ENCODE measurements around the gene GFI1B.

GRCh38 chr9:132989014-132989310, 10.5 kb downstream of the GFI1B start:
- TF ChIP-seq CTCF (IDR thresholded peaks at IDR 0.05) (no peak), POLR2A (IDR thresholded peaks at IDR 0.05) (no peak)
